Calu3 (cell line): ENCODE results near the gene MID1IP1. TPM values are rescaled to one million over a fixed set of nuclear protein-coding genes. Genes with fewer than 3 reads are reported as not detected.

Experiments used
- BruUV-seq: library from RNA; stranded (reverse); fragments of 400-500 nt; replicated peaks from 2 replicates; lab custom pipeline; 2021; lab: Mats Ljungman, UMichigan
- CTCF ChIA-PET: fragments of 300-600 bp; sonication (Branson Sonifier 250); formaldehyde crosslinking; loops from one replicate; lab custom pipeline; 2022; ENCODE audit warnings: antibody characterized with exemption; lab: Charles Lee
- DNase-seq: peaks from one replicate; pipeline ENCODE4 v3.0.0; 2022
- H3K27ac Mint-ChIP-seq: one replicate; pipeline ENCODE4 v1.8.0; 2022; ENCODE audit warnings: mixed read lengths; ENCODE audit not compliant: unreplicated experiment
- H3K27me3 Mint-ChIP-seq: one replicate; pipeline ENCODE4 v1.8.0; 2022; ENCODE audit warnings: mixed read lengths; ENCODE audit not compliant: unreplicated experiment
- H3K36me3 Mint-ChIP-seq: one replicate; pipeline ENCODE4 v1.8.0; 2022; ENCODE audit warnings: mild to moderate bottlenecking, moderate library complexity, mixed read lengths; ENCODE audit not compliant: insufficient read depth, unreplicated experiment
- H3K4me1 Mint-ChIP-seq: one replicate; pipeline ENCODE4 v1.8.0; 2022; ENCODE audit warnings: mild to moderate bottlenecking, low read depth, mixed read lengths; ENCODE audit not compliant: unreplicated experiment
- H3K4me3 Mint-ChIP-seq: one replicate; pipeline ENCODE4 v1.8.0; 2022; ENCODE audit warnings: mild to moderate bottlenecking, low read depth, moderate library complexity, mixed read lengths; ENCODE audit not compliant: unreplicated experiment
- H3K9me3 Mint-ChIP-seq: one replicate; pipeline ENCODE4 v1.8.0; 2022; ENCODE audit warnings: low read depth, mixed read lengths; ENCODE audit not compliant: unreplicated experiment
- intact Hi-C: fragments of 100-400 bp; cut with micrococcal nuclease; formaldehyde crosslinking; loops from one replicate; pipeline ENCODE4 v1.10.0; 2022; ENCODE audit not compliant: unreplicated experiment
- total RNA-seq: library from RNA; stranded (reverse); gene quantifications from 2 replicates; pipeline ENCODE4 v1.2.3, GENCODE V29; 2022
- TF ChIP-seq, protein P1 (sequence below): fragments of 200-600 bp; IDR thresholded peaks from one replicate; pipeline ENCODE4 v1.8.0; 2022; ENCODE audit warnings: antibody characterized with exemption; ENCODE audit not compliant: unreplicated experiment

Gene MID1IP1
- total RNA-seq, 1 experiment from 2014 or later, result 46.7 TPM

DNA sequence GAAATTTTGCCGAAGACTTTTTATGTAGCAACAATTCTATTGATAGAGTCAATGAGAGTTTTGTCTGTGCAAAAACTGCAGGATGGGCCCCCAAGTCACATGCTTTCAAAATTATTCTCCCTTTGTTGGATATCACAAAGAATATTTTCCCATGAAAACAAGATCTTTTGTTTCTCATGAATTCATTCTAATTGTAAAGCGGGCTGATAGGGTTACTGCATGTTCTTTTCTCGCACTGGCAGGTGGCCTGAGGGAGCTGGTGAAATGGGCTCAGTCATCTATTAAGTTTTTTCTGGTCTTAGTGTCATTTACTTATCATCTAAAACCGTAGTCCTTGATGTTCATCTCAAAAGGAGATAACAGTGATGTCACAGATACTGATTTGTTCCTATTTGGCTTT is 44.2 kb downstream of the MID1IP1 start:
- BruUV-seq, result no TSS peak
- TF ChIP-seq, protein P1, sequence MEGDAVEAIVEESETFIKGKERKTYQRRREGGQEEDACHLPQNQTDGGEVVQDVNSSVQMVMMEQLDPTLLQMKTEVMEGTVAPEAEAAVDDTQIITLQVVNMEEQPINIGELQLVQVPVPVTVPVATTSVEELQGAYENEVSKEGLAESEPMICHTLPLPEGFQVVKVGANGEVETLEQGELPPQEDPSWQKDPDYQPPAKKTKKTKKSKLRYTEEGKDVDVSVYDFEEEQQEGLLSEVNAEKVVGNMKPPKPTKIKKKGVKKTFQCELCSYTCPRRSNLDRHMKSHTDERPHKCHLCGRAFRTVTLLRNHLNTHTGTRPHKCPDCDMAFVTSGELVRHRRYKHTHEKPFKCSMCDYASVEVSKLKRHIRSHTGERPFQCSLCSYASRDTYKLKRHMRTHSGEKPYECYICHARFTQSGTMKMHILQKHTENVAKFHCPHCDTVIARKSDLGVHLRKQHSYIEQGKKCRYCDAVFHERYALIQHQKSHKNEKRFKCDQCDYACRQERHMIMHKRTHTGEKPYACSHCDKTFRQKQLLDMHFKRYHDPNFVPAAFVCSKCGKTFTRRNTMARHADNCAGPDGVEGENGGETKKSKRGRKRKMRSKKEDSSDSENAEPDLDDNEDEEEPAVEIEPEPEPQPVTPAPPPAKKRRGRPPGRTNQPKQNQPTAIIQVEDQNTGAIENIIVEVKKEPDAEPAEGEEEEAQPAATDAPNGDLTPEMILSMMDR, result no peak
- CTCF ChIA-PET, result no interaction called here
- H3K4me1 Mint-ChIP-seq, result peaks cover 21% of the 10 kb centered on the region
- intact Hi-C loops, result no loop called here
- no peak for DNase-seq
- no peaks in the 10 kb centered on the region for H3K36me3 Mint-ChIP-seq
- H3K27me3 Mint-ChIP-seq, result no peaks in the 10 kb centered on the region
- H3K9me3 Mint-ChIP-seq, result no peaks in the 10 kb centered on the region
- no peak overlapping the region for H3K4me3 Mint-ChIP-seq
- no peak overlapping the region for H3K27ac Mint-ChIP-seq

DNA sequence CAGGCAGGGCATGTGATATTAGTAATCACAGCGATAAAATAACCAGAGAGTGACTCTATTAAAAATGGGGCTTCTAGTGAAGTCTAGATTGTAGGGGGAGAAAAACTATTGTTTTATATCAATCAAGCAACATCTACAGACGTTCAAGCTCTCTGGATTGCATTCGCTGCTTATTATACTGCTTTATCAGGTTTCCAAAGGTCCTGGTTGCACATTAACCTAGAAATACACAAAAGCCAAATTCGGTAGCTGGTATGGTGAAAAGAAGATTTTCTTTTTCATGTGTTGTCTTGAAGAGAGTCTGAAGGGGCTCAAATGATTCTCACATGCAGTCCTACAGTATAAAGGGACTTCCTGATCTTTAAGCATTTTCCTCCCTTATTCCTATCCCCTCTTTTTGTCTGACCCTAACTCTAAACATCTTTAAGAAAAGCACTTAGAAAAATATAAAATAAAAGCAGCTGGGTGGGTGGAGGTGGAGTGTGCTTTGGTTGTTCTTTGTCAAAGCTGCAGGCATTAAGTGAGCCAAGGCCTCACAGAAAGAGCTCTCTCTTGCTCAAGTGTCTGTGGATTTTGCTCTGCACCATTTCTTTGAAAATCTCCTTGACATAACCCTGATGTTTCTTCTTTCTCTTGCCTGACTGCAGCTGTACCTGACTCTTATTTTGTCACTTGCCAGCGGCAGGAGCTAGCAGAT is 46.1 kb downstream of the MID1IP1 start:
- Mint-ChIP-seq H3K9me3 (no peaks in the 10 kb centered on the region), H3K4me1 (peaks cover 21% of the 10 kb centered on the region), H3K27ac (no peak overlapping the region), H3K27me3 (no peaks in the 10 kb centered on the region), H3K36me3 (no peaks in the 10 kb centered on the region), H3K4me3 (no peak overlapping the region)
- intact Hi-C loops, result no loop called here
- TF ChIP-seq, protein P1, result no peak
- CTCF ChIA-PET, result no interaction called here
- no peak for DNase-seq
- no TSS peak for BruUV-seq

DNA sequence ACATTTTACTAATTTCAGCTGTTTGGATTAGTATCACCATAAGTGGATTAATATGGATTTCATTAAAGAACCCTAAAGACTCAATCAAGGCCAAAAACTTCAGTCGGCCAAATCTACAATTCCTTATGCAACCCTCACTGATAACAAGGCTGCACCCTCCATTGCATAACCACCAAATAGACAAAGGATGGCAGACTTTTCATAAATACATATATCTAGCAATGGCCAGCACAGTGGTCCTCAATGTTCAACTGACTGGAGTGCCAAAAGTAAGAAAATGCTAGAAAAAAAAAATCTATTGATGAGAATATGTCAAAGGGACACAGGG is 46.6 kb downstream of the MID1IP1 start:
- H3K36me3 Mint-ChIP-seq, result no peaks in the 10 kb centered on the region
- no peak overlapping the region for H3K27ac Mint-ChIP-seq
- CTCF ChIA-PET, result no interaction called here
- TF ChIP-seq, protein P1, result no peak
- H3K9me3 Mint-ChIP-seq, result no peaks in the 10 kb centered on the region
- no peak for DNase-seq
- intact Hi-C loops, result no loop called here
- H3K27me3 Mint-ChIP-seq, result no peaks in the 10 kb centered on the region
- H3K4me1 Mint-ChIP-seq, result peaks cover 21% of the 10 kb centered on the region
- no peak overlapping the region for H3K4me3 Mint-ChIP-seq
- no TSS peak for BruUV-seq

GRCh38 chrX:38848671-38849455 is 47.6 kb downstream of the MID1IP1 start:
- TF ChIP-seq, protein P1, result no peak
- no TSS peak for BruUV-seq
- Mint-ChIP-seq H3K4me1 (peaks cover 21% of the 10 kb centered on the region), H3K9me3 (no peaks in the 10 kb centered on the region), H3K27ac (no peak overlapping the region), H3K4me3 (no peak overlapping the region), H3K36me3 (no peaks in the 10 kb centered on the region), H3K27me3 (no peaks in the 10 kb centered on the region)
- intact Hi-C loops, result no loop called here
- no peak for DNase-seq
- CTCF ChIA-PET, result no interaction called here
